Measurements from ENCODE around the gene CXCL9. TPM values are rescaled to one million over a fixed set of nuclear protein-coding genes. Genes with fewer than 3 reads are reported as not detected.
"Not testable (repeated sequence)": the region's sequence is repeated elsewhere in the genome, so short reads cannot be mapped to it uniquely, and the experiment has no call there.

Gene CXCL9
- total RNA-seq, 1 experiment from 2014 or later = 0.13 TPM

DNA sequence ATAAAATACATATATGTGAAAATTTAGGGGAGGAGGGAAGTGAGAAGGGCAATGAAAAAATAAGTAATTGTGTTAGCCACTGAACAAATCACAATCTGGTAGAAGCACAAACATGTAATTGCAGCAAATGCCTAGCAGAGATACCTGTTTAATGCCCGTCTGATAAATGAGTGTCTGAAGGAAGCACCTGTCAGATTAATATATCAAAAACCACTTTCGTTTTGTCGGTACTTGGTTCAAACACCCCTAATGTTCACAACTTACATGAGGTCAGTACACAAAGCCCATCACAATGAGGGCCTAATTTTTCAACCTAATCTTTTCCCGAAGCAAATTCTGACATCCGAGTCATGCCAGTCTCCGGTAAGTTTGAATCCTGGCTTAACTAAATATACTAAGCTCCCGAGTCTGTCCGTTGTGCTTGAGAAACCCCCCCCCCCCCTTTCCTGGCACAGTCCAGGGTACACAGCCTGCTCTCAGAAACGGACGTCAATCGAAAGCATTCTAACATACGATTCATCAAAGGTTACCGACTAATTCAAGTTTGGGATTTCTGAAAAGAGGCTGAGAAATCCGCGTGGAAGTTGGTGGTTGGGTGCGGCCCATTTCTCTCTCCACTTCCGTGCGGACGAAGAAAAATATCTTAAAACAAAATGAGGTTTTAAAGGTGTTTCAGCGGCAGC is 17.3 kb downstream of the CXCL9 start:
- in situ Hi-C loops (cut with HindIII; ENCODE audit: low pct_unique_long_range_greater_than_20kb, low sequenced_read_pairs) = no loop called here

GRCh38 chr4:75985116-75985515 is 22.2 kb downstream of the CXCL9 start:
- DNase-seq (ENCODE audit: low read depth, low spot score) = no peak
- in situ Hi-C loops (cut with HindIII; ENCODE audit: low pct_unique_long_range_greater_than_20kb, low sequenced_read_pairs) = no loop called here

More for the DNA sequence above, 17.3 kb downstream of the CXCL9 start:
- DNase-seq (ENCODE audit: low read depth, low spot score) = no peak

DNA sequence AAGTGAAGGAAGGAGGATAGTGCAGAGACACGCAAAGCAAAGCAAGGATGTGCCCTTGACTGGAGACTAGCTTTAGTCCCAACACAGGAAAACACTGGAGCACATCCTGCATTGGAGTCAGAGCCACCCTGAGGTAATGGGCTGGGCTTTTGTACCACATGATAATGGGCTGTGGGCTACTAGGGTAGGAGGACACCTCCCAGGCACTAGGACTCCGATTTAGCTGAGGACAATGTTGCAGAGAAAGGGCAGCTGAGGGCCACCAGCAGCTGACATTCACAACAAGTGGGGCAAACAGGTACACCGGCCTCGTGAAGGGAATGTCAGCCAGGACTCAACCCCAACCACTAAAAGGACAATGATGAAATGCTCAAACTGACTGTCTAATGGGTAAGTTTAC is 26.7 kb downstream of the CXCL9 start:
- in situ Hi-C loops (cut with HindIII; ENCODE audit: low pct_unique_long_range_greater_than_20kb, low sequenced_read_pairs) = no loop called here
- no peak for DNase-seq (ENCODE audit: low read depth, low spot score)

- no peak for DNase-seq (ENCODE audit: low read depth, low spot score)
- in situ Hi-C loops (cut with HindIII; ENCODE audit: low pct_unique_long_range_greater_than_20kb, low sequenced_read_pairs) = no loop called here
Measured at GRCh38 chr4:75976177-75976576, 31.1 kb downstream of the CXCL9 start.

DNA sequence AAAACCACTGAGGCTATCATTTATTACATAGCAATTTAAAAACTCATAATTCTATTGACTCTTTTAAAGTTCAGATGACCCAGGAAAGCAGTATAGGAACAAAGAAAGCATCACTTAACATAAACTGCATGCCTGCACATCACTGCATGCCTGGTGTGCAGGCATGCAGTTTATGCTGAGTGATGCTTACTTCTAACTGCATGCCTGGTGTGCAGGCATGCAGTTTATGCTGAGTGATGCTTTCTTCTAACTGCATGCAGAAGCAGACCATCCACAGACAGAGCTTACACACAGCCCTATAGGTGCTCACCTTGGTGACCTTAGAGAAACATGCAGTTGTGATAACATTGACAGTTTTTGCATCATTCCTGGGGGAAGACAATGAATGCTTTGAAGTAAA is 33.5 kb downstream of the CXCL9 start:
- DNase-seq (ENCODE audit: low read depth, low spot score) = no peak
- in situ Hi-C loops (cut with HindIII; ENCODE audit: low pct_unique_long_range_greater_than_20kb, low sequenced_read_pairs) = no loop called here

GRCh38 chr4:75968084-75968483 is 39.2 kb downstream of the CXCL9 start:
- no peak for DNase-seq (ENCODE audit: low read depth, low spot score)
- in situ Hi-C loops (cut with HindIII; ENCODE audit: low pct_unique_long_range_greater_than_20kb, low sequenced_read_pairs) = no loop called here

- in situ Hi-C loops (cut with HindIII; ENCODE audit: low pct_unique_long_range_greater_than_20kb, low sequenced_read_pairs) = no loop called here
- no peak for DNase-seq (ENCODE audit: low read depth, low spot score)
Measured at GRCh38 chr4:75963558-75963957, 43.8 kb downstream of the CXCL9 start.

DNA sequence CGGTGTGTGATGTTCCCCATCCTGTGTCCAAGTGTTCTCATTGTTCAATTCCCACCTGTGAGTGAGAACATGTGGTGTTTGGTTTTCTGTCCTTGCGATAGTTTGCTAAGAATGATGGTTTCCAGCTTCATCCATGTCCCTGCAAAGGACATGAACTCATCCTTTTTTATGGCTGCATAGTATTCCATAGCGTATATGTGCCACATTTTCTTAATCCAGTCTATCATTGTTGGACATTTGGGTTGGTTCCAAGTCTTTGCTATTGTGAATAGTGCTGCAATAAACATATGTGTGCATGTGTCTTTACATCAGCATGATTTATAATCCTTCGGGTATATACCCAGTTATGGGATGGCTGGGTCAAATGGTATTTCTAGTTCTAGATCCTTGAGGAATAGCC is 45.2 kb downstream of the CXCL9 start:
- in situ Hi-C loops (cut with HindIII; ENCODE audit: low pct_unique_long_range_greater_than_20kb, low sequenced_read_pairs); DNase-seq (ENCODE audit: low read depth, low spot score): not testable (repeated sequence)

DNA sequence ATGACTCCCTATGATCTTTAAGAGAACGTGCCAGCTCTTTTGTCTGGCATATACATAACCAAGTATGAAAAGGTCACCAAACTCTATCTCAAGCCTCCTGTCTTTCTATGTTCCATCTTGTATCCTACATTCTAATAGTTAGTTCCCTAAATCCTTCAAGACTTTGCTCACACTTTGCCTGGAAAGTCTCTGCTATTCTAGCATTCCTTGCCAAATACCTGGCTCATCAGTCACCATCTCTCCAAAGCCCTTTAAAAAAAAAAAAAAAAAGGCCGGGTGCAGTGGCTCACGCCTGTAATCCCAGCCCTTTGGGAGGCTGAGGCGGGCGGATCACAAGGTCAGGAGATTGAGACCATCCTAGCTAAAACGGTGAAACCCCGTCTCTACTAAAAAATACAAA is 48.8 kb downstream of the CXCL9 start:
- DNase-seq (ENCODE audit: low read depth, low spot score); in situ Hi-C loops (cut with HindIII; ENCODE audit: low pct_unique_long_range_greater_than_20kb, low sequenced_read_pairs): not testable (repeated sequence)

- DNase-seq (ENCODE audit: low read depth, low spot score); in situ Hi-C loops (cut with HindIII; ENCODE audit: low pct_unique_long_range_greater_than_20kb, low sequenced_read_pairs): not testable (repeated sequence)
Measured at GRCh38 chr4:75954811-75955210, 52.5 kb downstream of the CXCL9 start.

DNA sequence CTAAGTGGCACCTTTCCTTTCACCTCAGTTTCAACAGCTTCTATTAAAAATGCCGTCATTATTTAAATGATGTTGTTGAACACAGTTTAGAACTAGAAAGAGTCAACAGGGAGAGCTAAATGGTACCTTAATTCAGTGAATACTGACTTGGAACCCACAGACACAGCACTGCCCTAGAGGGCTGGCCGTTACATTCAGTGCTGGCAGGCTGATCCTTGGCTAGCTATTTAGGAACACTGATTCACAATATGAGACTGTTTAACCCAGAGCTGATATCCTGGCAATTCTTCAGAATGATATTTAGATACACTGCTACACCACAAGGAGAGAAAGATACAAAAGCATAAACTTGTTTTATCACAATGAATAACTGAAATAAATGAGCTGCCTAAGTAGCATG is 53.8 kb downstream of the CXCL9 start:
- in situ Hi-C loops (cut with HindIII; ENCODE audit: low pct_unique_long_range_greater_than_20kb, low sequenced_read_pairs) = no loop called here
- no peak for DNase-seq (ENCODE audit: low read depth, low spot score)

Other genes with a start within 250 kb of the CXCL9 start
- gene PPEF2, start 105.1 kb downstream of the CXCL9 start, total RNA-seq (2014; rRNA removed; shearing (Covaris generic)) = not detected in 2 replicates
- 0.16 and 0.80 TPM in 2 replicates for gene NAAA, start 66.5 kb downstream of the CXCL9 start, total RNA-seq (2014; rRNA removed; shearing (Covaris generic))
- 42.6 and 44.0 TPM in 2 replicates for gene SDAD1, start 16.6 kb downstream of the CXCL9 start, total RNA-seq (2014; rRNA removed; shearing (Covaris generic))
- gene CXCL10, start 16.0 kb upstream of the CXCL9 start, total RNA-seq (2014; rRNA removed; shearing (Covaris generic)) = not detected in 2 replicates
- 0.26 TPM in 1 of 2 replicates, not detected in the other for gene CXCL11, start 28.6 kb upstream of the CXCL9 start, total RNA-seq (2014; rRNA removed; shearing (Covaris generic))
- gene ART3, start 67.2 kb upstream of the CXCL9 start, total RNA-seq (2014; rRNA removed; shearing (Covaris generic)) = 8.5 and 9.7 TPM in 2 replicates
- 32.0 and 36.2 TPM in 2 replicates for gene NUP54, start 140.9 kb upstream of the CXCL9 start, total RNA-seq (2014; rRNA removed; shearing (Covaris generic))
- gene SCARB2, start 206.3 kb upstream of the CXCL9 start, total RNA-seq (2014; rRNA removed; shearing (Covaris generic)) = 225 and 226 TPM in 2 replicates
- gene FAM47E, start 244.2 kb upstream of the CXCL9 start, total RNA-seq (2014; rRNA removed; shearing (Covaris generic)) = 0.16 and 1.4 TPM in 2 replicates